ENCODE data around the gene SLC25A25.

Gene SLC25A25

DNA sequence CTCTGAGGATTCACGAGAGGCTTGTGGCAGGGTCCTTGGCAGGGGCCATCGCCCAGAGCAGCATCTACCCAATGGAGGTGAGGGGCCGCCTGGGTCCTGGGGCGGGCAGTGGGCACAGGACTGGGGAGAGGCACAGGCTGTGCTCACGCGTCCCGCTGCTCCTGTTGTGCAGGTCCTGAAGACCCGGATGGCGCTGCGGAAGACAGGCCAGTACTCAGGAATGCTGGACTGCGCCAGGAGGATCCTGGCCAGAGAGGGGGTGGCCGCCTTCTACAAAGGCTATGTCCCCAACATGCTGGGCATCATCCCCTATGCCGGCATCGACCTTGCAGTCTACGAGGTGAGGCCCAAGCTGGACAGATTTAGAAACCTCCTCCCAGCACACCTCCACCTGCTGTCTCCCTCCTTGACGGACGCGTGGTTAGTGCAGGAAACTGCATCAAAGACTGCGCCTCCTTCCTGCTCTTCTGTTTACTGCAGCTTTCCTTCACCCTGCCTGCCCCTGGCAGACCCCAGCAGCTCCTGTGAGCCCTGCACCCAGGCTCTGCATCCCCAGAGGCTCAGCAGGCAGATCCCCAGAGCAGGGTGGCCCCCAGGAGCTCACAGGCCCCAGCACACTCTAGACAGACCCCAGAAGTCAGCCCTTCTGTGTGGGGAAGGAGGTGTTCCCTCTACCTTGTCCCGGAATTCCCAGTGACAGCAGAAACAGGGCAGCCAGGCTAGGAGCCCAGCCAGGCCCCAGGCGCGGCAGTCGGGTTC is 38.3 kb downstream of the SLC25A25 start:
- Histone ChIP-seq H2AK5ac (ENCODE audit: low read depth, low read length) (no peak overlapping the region), H3K4me3 (ENCODE audit: low read length in 2 of 2) (no peak overlapping the region), H3K4me2 (ENCODE audit: insufficient read depth, low read length, poor library complexity, severe bottlenecking) (no peak overlapping the region), H3K4ac (ENCODE audit: low read length) (no peak overlapping the region), H3K27me3 (ENCODE audit: control insufficient read depth in 3 of 3, insufficient read depth in 3 of 3, low read depth in 1 of 3, low read length in 3 of 3) (no peaks in the 10 kb centered on the region), H2BK15ac (ENCODE audit: low read length) (no peak overlapping the region), H3K9me3 (replicated peaks in 1 of 2; ENCODE audit: control insufficient read depth in 2 of 2, insufficient read depth in 1 of 2, low read depth in 1 of 2, low read length in 2 of 2) (peaks cover 0 to 1% of the 10 kb centered on the region in 2 donors), H3K4me1 (ENCODE audit: control insufficient read depth in 2 of 2, insufficient read depth in 1 of 2, low read depth in 1 of 2, low read length in 2 of 2) (no peaks in the 10 kb centered on the region), H2BK5ac (ENCODE audit: low read length) (peak overlapping the region; percentile 66), H3K23ac (ENCODE audit: low read depth, low read length, poor library complexity) (peak overlapping the region; percentile 43), H2AFZ (ENCODE audit: low read length) (no peak overlapping the region), H3K79me1 (ENCODE audit: low read depth, low read length) (no peaks in the 10 kb centered on the region), H3K36me3 (replicated peaks in 1 of 2; ENCODE audit: control insufficient read depth in 2 of 2, insufficient read depth in 2 of 2, low read length in 2 of 2) (peaks cover 59 to 80% of the 10 kb centered on the region in 2 donors), H3K18ac (ENCODE audit: low read length) (no peak overlapping the region), H3K14ac (ENCODE audit: low read length) (no peak overlapping the region), H2BK120ac (ENCODE audit: low read depth, low read length) (no peak overlapping the region), H4K91ac (ENCODE audit: low read depth, low read length, poor library complexity) (no peak overlapping the region), H3K9ac (ENCODE audit: low read depth, low read length, poor library complexity) (no peak overlapping the region), H4K8ac (ENCODE audit: low read depth, low read length) (no peak overlapping the region), H3K27ac (replicated peaks; ENCODE audit: low read length) (no peak overlapping the region), H2BK12ac (ENCODE audit: low read length) (peak overlapping the region; percentile 16)
- no CpG with 5 or more reads among the region's 23 CpGs for WGBS, 2 donors (ENCODE audit: extremely low coverage in 2 of 2, insufficient read length in 2 of 2, insufficient replicate concordance in 1 of 2)
- no peak for DNase-seq (ENCODE audit: low spot score)

DNA sequence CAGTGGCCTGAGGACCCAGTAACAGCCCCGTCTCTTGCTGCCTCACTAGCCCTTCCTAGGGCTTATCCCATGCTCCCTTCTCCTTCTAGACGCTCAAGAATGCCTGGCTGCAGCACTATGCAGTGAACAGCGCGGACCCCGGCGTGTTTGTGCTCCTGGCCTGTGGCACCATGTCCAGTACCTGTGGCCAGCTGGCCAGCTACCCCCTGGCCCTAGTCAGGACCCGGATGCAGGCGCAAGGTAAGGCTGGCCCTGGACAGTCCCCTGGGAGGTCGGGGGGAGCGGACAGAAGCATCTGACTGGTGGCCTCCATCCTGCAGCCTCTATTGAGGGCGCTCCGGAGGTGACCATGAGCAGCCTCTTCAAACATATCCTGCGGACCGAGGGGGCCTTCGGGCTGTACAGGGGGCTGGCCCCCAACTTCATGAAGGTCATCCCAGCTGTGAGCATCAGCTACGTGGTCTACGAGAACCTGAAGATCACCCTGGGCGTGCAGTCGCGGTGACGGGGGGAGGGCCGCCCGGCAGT is 39.0 kb downstream of the SLC25A25 start:
- Histone ChIP-seq H2AFZ (ENCODE audit: low read length) (no peak overlapping the region), H2BK15ac (ENCODE audit: low read length) (no peak overlapping the region), H3K14ac (ENCODE audit: low read length) (no peak overlapping the region), H3K23ac (ENCODE audit: low read depth, low read length, poor library complexity) (peak overlapping the region; percentile 43), H3K27me3 (ENCODE audit: control insufficient read depth in 3 of 3, insufficient read depth in 3 of 3, low read depth in 1 of 3, low read length in 3 of 3) (no peaks in the 10 kb centered on the region), H3K36me3 (replicated peaks in 1 of 2; ENCODE audit: control insufficient read depth in 2 of 2, insufficient read depth in 2 of 2, low read length in 2 of 2) (peaks cover 54 to 73% of the 10 kb centered on the region in 2 donors), H2BK5ac (ENCODE audit: low read length) (peak overlapping the region; percentile 66), H3K9me3 (replicated peaks in 1 of 2; ENCODE audit: control insufficient read depth in 2 of 2, insufficient read depth in 1 of 2, low read depth in 1 of 2, low read length in 2 of 2) (peaks cover 0 to 1% of the 10 kb centered on the region in 2 donors), H3K18ac (ENCODE audit: low read length) (no peak overlapping the region), H3K4me2 (ENCODE audit: insufficient read depth, low read length, poor library complexity, severe bottlenecking) (no peak overlapping the region), H3K27ac (replicated peaks; ENCODE audit: low read length) (no peak overlapping the region), H2AK5ac (ENCODE audit: low read depth, low read length) (no peak overlapping the region), H3K9ac (ENCODE audit: low read depth, low read length, poor library complexity) (no peak overlapping the region), H3K4me1 (ENCODE audit: control insufficient read depth in 2 of 2, insufficient read depth in 1 of 2, low read depth in 1 of 2, low read length in 2 of 2) (no peaks in the 10 kb centered on the region), H3K4me3 (ENCODE audit: low read length in 2 of 2) (no peak overlapping the region), H3K4ac (ENCODE audit: low read length) (no peak overlapping the region), H2BK120ac (ENCODE audit: low read depth, low read length) (no peak overlapping the region), H2BK12ac (ENCODE audit: low read length) (peak overlapping the region; percentile 16), H4K8ac (ENCODE audit: low read depth, low read length) (no peak overlapping the region), H4K91ac (ENCODE audit: low read depth, low read length, poor library complexity) (no peak overlapping the region), H3K79me1 (ENCODE audit: low read depth, low read length) (no peaks in the 10 kb centered on the region)
- WGBS, 2 donors (ENCODE audit: extremely low coverage in 2 of 2, insufficient read length in 2 of 2, insufficient replicate concordance in 1 of 2) = no CpG with 5 or more reads among the region's 23 CpGs
- no peak for DNase-seq (ENCODE audit: low spot score)

DNA sequence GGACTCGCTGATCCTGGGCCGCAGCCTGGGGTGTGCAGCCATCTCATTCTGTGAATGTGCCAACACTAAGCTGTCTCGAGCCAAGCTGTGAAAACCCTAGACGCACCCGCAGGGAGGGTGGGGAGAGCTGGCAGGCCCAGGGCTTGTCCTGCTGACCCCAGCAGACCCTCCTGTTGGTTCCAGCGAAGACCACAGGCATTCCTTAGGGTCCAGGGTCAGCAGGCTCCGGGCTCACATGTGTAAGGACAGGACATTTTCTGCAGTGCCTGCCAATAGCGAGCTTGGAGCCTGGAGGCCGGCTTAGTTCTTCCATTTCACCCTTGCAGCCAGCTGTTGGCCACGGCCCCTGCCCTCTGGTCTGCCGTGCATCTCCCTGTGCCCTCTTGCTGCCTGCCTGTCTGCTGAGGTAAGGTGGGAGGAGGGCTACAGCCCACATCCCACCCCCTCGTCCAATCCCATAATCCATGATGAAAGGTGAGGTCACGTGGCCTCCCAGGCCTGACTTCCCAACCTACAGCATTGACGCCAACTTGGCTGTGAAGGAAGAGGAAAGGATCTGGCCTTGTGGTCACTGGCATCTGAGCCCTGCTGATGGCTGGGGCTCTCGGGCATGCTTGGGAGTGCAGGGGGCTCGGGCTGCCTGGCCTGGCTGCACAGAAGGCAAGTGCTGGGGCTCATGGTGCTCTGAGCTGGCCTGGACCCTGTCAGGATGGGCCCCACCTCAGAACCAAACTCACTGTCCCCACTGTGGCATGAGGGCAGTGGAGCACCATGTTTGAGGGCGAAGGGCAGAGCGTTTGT is 39.6 kb downstream of the SLC25A25 start:
- Histone ChIP-seq H3K4ac (ENCODE audit: low read length) (no peak overlapping the region), H3K4me3 (ENCODE audit: low read length in 2 of 2) (peak overlapping the region in 1 of 2 donors; percentile 21), H2BK120ac (ENCODE audit: low read depth, low read length) (no peak overlapping the region), H3K79me1 (ENCODE audit: low read depth, low read length) (no peaks in the 10 kb centered on the region), H3K23ac (ENCODE audit: low read depth, low read length, poor library complexity) (peak overlapping the region; percentile 20), H3K9ac (ENCODE audit: low read depth, low read length, poor library complexity) (no peak overlapping the region), H2BK15ac (ENCODE audit: low read length) (no peak overlapping the region), H3K4me2 (ENCODE audit: insufficient read depth, low read length, poor library complexity, severe bottlenecking) (no peak overlapping the region), H3K36me3 (replicated peaks in 1 of 2; ENCODE audit: control insufficient read depth in 2 of 2, insufficient read depth in 2 of 2, low read length in 2 of 2) (peaks cover 48 to 67% of the 10 kb centered on the region in 2 donors), H2AK5ac (ENCODE audit: low read depth, low read length) (peak overlapping the region; percentile 5), H3K27ac (replicated peaks; ENCODE audit: low read length) (no peak overlapping the region), H3K4me1 (ENCODE audit: control insufficient read depth in 2 of 2, insufficient read depth in 1 of 2, low read depth in 1 of 2, low read length in 2 of 2) (no peaks in the 10 kb centered on the region), H3K9me3 (replicated peaks in 1 of 2; ENCODE audit: control insufficient read depth in 2 of 2, insufficient read depth in 1 of 2, low read depth in 1 of 2, low read length in 2 of 2) (peaks cover 0 to 1% of the 10 kb centered on the region in 2 donors), H4K91ac (ENCODE audit: low read depth, low read length, poor library complexity) (no peak overlapping the region), H3K14ac (ENCODE audit: low read length) (no peak overlapping the region), H2AFZ (ENCODE audit: low read length) (no peak overlapping the region), H3K27me3 (ENCODE audit: control insufficient read depth in 3 of 3, insufficient read depth in 3 of 3, low read depth in 1 of 3, low read length in 3 of 3) (no peaks in the 10 kb centered on the region), H2BK12ac (ENCODE audit: low read length) (no peak overlapping the region), H4K8ac (ENCODE audit: low read depth, low read length) (no peak overlapping the region), H3K18ac (ENCODE audit: low read length) (peak overlapping the region; percentile 8), H2BK5ac (ENCODE audit: low read length) (no peak overlapping the region)
- WGBS, 2 donors (ENCODE audit: extremely low coverage in 2 of 2, insufficient read length in 2 of 2, insufficient replicate concordance in 1 of 2) = no CpG with 5 or more reads among the region's 18 CpGs
- DNase-seq (ENCODE audit: low spot score) = no peak

Data from neuronal stem cell (in vitro differentiated cells).